GM18858 (cell line): ENCODE measurements around the gene STXBP5.

ENCODE experiments used
- ATAC-seq: cut with Tn5 transposase; IDR thresholded peaks from one replicate; pipeline ENCODE4 v1.9.1; 2021; ENCODE audit not compliant: unreplicated experiment

STXBP5 gene

DNA sequence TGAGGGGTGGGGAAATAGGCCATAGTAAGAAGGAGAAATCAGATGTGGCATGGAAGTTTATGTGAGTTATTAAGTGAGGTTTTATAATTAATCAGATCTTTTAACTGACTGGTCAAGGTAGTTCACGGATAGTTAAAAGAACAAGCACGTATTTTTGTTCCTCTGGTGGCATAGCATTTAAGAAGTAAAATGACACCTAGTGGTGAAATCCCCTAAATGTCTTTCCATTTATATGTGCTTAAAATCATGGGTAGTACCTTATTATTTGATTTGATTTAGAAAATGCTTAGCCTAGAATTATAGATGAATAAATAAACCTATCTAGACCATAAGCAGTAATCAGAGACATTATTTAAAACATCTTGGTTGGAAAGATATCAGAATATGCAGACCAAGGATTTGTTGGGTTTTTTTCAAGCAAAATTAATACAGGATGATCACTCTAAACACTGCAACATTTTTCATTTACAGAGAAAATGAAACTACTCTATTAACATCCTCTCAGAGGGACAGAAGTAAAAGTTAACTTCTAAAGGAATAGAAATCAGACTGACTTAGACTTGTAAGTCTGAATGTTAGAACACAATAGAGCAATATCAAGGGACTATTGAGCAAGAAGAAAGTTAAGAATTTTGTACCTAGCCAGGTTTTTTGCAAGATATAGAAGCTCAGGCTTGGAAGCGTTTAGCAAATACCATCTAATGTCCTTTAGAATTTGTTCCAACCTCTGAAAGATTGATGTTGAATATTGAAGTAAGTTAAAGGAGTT lies 81.1 kb downstream of the STXBP5 start:
- ATAC-seq, result no peak

- ATAC-seq, result no peak
Measured at GRCh38 chr6:147287869-147288271, 83.7 kb downstream of the STXBP5 start.

- no peak for ATAC-seq
Measured at GRCh38 chr6:147297124-147297523, 92.9 kb downstream of the STXBP5 start.

DNA sequence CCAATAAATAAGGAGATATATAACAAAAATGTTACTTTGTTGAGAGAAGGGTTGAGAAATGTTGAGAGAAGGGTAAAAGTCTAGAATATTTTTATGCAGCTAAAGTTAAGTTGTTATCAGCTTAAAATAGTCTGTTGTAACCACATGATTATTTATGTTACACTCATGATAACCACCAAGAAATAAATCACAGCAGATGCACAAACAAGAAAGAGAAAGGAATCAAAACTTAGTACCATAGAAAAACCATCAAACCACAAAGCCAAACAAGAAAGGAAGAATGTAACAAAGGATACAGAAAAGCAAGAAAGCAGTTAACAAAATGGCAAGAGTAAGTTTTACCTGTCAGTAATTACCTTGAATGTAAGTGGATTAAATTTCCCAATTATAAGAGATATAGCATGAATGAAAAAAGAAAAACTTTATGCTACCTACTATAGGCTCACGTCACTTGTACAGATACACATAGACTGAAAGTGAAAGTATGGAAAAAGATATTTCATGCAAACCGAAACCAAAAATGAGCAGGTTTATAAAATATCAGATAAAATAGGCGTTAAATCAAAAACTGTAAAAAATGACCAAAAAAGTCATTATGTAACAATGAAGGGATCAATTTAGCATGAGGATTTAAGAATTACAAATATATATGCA lies 93.6 kb downstream of the STXBP5 start:
- ATAC-seq, result no peak

DNA sequence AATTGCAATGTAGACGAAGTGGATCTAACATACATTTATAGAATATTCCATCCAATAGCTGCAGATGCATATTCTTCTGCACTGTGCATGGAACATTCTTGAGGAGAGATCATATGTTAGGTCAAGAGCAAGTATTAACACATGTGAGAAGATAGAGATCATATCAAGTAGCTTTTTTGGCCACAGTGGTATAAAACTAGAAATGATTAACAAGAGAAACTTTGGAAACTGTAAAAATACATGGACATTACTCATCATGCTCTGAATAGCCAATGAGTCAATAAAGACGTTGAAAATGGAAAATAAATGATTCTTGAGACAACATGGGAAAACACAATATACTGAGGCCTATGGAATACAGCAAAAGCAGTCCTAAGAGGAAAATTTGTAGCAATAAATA lies 94.2 kb downstream of the STXBP5 start:
- ATAC-seq, result no peak

GRCh38 chr6:147299035-147299434 lies 94.8 kb downstream of the STXBP5 start:
- ATAC-seq, result no peak

GRCh38 chr6:147301070-147301469 lies 96.9 kb downstream of the STXBP5 start:
- ATAC-seq, result no peak

- no peak for ATAC-seq
Measured at GRCh38 chr6:147304016-147304415, 99.8 kb downstream of the STXBP5 start.

- no peak for ATAC-seq
Measured at GRCh38 chr6:147310521-147310920, 106.3 kb downstream of the STXBP5 start.

- no peak for ATAC-seq
Measured at GRCh38 chr6:147311218-147311617, 107.0 kb downstream of the STXBP5 start.

DNA sequence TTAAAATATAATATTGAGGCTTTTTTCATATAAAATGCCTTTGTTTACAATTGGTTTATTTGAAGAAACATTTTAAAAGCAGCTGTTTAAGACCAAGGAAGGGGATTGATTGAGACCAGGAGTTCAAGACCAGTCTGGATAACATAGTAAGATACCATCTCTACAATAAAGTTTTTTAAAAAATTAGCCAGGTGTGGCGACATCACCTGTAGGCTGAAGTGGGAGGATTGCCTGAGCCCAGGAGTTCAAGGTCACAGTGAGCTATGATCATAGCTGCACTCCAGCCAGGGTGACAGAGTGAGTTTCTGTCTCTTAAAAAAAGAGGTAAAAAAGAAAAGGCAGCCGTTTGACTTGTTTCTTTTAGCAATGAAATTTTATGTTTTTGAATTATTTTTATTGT lies 117.0 kb downstream of the STXBP5 start:
- no peak for ATAC-seq

- ATAC-seq, result peak; percentile 99
Measured at GRCh38 chr6:147322299-147323162, 118.3 kb downstream of the STXBP5 start.

DNA sequence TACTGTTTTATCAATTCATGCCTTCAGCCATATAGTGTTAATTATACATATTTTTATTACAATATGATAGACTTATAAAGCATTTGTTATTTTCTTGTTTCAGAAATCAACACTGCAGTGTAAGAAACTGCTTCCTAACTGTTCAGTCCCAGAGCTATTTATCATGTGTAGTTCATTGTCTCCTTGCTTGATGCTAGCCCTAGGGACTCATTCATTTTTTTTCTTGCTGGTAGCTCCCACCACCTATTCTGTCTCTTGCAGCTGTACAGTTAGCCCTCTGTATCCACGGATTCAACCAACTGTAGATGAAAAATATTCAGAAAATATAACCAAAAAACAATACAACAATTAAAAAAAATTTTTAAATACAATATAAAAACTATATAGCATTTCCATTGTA lies 121.3 kb downstream of the STXBP5 start:
- no peak for ATAC-seq

GRCh38 chr6:147331401-147331800 lies 127.2 kb downstream of the STXBP5 start:
- ATAC-seq, result no peak

DNA sequence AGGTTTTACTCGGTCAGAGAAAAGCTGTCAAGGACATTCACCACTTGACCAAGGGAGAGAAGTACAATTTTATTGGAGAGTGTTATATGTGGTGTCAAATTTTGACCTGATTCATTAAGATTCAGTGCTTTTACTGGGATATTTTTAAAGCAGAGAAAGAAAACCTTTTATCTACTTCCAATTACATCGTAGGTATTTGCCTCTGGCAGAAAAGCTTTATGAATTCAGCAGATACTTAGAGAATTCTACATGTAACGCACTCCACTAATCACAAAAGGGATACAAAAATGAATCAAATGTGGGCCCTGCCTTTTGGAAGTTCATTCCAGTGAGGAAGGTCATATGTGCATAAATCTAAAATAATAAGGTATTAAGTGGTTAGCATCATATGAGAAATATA lies 133.7 kb downstream of the STXBP5 start:
- ATAC-seq, result no peak

- no peak for ATAC-seq
Measured at GRCh38 chr6:147341486-147341885, 137.3 kb downstream of the STXBP5 start.

DNA sequence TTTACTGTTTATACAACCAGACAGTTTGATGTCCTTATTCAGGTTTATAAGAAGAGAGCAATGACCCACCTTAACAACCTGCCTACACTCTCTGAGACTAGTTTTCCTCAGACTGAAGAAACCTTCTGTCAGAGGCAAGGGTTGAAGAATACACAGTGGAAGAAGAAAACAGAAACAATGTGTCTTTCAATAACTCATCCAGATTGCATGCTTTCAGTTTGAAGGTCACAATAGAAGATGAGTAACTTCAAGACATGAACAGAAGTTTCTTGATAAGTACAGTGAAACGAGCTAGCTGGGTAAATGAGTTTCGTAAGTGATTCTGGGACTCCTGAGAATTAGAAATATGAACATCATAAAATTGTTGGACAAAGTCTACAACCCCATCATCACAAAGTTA lies 141.7 kb downstream of the STXBP5 start:
- no peak for ATAC-seq

GRCh38 chr6:147347179-147347881 lies 143.1 kb downstream of the STXBP5 start:
- no peak for ATAC-seq

DNA sequence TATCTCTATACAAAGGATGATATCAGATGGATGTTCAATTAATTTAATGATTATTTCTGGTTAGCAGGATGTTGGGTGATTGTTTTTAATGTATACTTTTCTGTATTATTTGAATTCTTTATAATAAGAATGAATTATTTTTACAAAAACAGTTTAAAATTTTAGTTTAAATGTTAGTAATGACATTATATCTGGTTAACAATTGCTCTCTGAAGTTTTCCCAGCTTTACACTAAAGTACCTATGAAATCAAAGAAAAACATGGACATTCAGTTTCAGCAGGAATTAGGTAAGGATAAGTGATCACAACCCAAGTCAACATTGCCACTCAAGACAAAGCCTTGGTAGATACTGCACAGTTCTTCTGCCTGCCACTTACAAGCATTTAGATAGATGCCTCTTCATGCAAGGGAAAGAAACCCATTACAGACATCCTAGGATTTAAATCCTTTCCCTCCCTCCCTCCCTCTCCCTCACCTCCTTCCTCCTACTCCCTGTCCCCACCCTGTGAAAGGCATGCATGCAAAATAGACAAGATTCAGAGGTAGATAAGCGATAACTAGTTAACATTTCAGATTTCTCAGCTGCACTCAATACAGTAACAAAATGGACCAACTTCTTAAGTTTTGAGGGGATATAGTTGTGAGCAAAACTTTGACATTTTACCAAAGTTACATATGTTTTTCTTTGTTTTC lies 143.8 kb downstream of the STXBP5 start:
- ATAC-seq, result no peak

DNA sequence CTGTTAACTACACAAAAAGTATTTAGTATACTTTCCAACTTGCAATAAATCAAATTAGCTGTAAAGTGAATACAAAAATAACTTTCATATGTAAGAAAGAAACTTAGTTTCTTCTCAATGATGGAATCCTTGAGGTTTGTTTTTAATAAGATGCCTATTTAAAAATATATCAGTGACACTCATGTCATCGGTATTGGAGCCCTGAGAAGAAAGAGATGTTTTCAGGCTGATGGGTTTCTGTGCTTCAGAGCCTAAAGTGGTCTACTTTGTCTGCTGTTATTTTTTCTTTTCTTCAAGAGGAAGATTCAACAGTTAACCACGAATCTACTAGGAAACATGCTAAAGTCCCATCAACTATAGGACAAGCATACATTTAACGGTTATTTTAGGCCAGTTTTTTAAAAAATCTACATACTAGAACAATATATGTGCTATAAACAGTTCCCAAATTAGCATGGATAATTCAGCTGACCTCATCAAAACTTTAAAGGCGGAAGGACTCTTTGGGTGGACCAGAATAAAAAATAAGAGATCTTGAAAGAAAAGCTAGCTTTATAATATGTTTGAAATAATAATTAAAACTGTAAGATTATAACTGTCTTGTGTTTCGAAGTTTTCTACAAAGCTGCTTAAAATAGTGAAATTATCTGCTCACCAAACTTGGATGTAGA lies 157.2 kb downstream of the STXBP5 start:
- ATAC-seq, result no peak
